Panc1 (cell line): ENCODE data around the gene MGAT5B. TPM values are rescaled to one million over a fixed set of nuclear protein-coding genes. Genes with fewer than 3 reads are reported as not detected.

Source experiments
- ATAC-seq: fragments of 200-7000 bp; cut with Tn5 transposase; 2 replicates; pipeline ENCODE4 v1.9.1; 2020; ENCODE audit warnings: mild to moderate bottlenecking, moderate library complexity
- BruUV-seq: library from RNA; stranded (reverse); fragments of 400-500 nt; replicated peaks from 2 replicates; lab custom pipeline; 2021; lab: Mats Ljungman, UMichigan
- CTCF ChIA-PET: fragments of 300-600 bp; sonication (Branson Sonifier 250); formaldehyde crosslinking; loops from one replicate; lab custom pipeline; 2022; ENCODE audit warnings: antibody characterized with exemption; lab: Charles Lee
- POLR2A ChIA-PET: fragments of 300-600 bp; sonication (Branson Sonifier 250); formaldehyde crosslinking; loops from one replicate; lab custom pipeline; 2022; ENCODE audit warnings: antibody characterized with exemption; lab: Charles Lee
- DNase-seq: peaks from one replicate; pipeline ENCODE4 v3.0.0-alpha.2; 2010; ENCODE audit warnings: low read depth, low spot score
- H3K27ac ChIP-seq: 2 replicates; pipeline ENCODE4 v1.5.1; 2011; ENCODE audit warnings: mild to moderate bottlenecking, low read length, inconsistent platforms
- H3K27me3 ChIP-seq: fragments of 200-500 bp; sonication (Bioruptor generic); 2 replicates; pipeline ENCODE4 v1.6.0; 2014; ENCODE audit warnings: low read length, inconsistent platforms; ENCODE audit not compliant: control insufficient read depth, insufficient read depth
- H3K36me3 ChIP-seq: fragments of 200-500 bp; sonication (Bioruptor generic); 2 replicates; pipeline ENCODE4 v1.5.1; 2014; ENCODE audit warnings: inconsistent platforms, mild to moderate bottlenecking, low read length, moderate library complexity; ENCODE audit not compliant: control insufficient read depth, insufficient read depth
- H3K4me1 ChIP-seq: 2 replicates; pipeline ENCODE4 v1.5.1; 2011; ENCODE audit warnings: inconsistent platforms, mild to moderate bottlenecking, low read length, moderate library complexity; ENCODE audit not compliant: control insufficient read depth, insufficient read depth
- H3K4me3 ChIP-seq, 2 experiments: 2 replicates each; pipeline ENCODE4 v1.5.1; 2011 to 2012; ENCODE audit warnings: low read depth in 2 of 2, low read length in 2 of 2, mild to moderate bottlenecking in 2 of 2, inconsistent platforms in 1 of 2, moderate library complexity in 1 of 2
- H3K9me3 ChIP-seq: fragments of 200-500 bp; sonication (Bioruptor generic); 2 replicates; pipeline ENCODE4 v1.5.1; 2014; ENCODE audit warnings: low read depth, mild to moderate bottlenecking, inconsistent platforms, low read length, moderate library complexity; ENCODE audit not compliant: control insufficient read depth, insufficient read depth
- POLR2AphosphoS5 ChIP-seq: IDR thresholded peaks from 2 replicates; pipeline ENCODE4 v1.6.1; 2012; ENCODE audit warnings: mild to moderate bottlenecking, low read depth, low read length, moderate library complexity
- REST ChIP-seq, 2 experiments: IDR thresholded peaks; 2 replicates each; pipeline ENCODE4 v1.6.1; 2011 to 2012; ENCODE audit warnings: low read depth in 2 of 2, control low read depth in 1 of 2, low read length in 1 of 2, mild to moderate bottlenecking in 1 of 2, moderate library complexity in 1 of 2; ENCODE audit not compliant: insufficient read depth in 1 of 2
- SIN3A ChIP-seq: IDR thresholded peaks from 2 replicates; pipeline ENCODE4 v1.6.1; 2012; ENCODE audit warnings: low read depth, mild to moderate bottlenecking, low read length, moderate library complexity, borderline replicate concordance; ENCODE audit not compliant: insufficient read depth
- TCF7L2 ChIP-seq: IDR thresholded peaks from 2 replicates; pipeline ENCODE4 v1.6.1; 2011; ENCODE audit warnings: mild to moderate bottlenecking, low read depth, low read length, inconsistent platforms
- in situ Hi-C: cut with HindIII; loops from 2 replicates; pipeline ENCODE4 v1.10.0; 2016; ENCODE audit warnings: low sequenced_read_pairs, low pct_unique_long_range_greater_than_20kb
- intact Hi-C: fragments of 100-400 bp; cut with micrococcal nuclease; formaldehyde crosslinking; loops from one replicate; pipeline ENCODE4 v1.10.0; 2022; ENCODE audit not compliant: unreplicated experiment
- total RNA-seq: library from RNA; stranded (reverse); gene quantifications from one replicate; pipeline ENCODE4 v1.2.1, GENCODE V29; 2021; ENCODE audit not compliant: unreplicated experiment
- TF ChIP-seq, protein P1 (sequence below): fragments of 450-650 bp; IDR thresholded peaks from 2 replicates; pipeline ENCODE4 v1.5.1; 2017; ENCODE audit warnings: mild to moderate bottlenecking

The MGAT5B gene
- total RNA-seq, 1 experiment from 2014 or later = 34.9 TPM

- no peak for ATAC-seq
- TF ChIP-seq POLR2AphosphoS5 = no peak
- TF ChIP-seq REST (IDR thresholded peaks at IDR 0.05; ENCODE audit: insufficient read depth in 1 of 2, low read depth in 2 of 2, low read length in 1 of 2) = no peak
- no peak for TF ChIP-seq SIN3A
- no peak for TF ChIP-seq TCF7L2
- TF ChIP-seq, protein P1, sequence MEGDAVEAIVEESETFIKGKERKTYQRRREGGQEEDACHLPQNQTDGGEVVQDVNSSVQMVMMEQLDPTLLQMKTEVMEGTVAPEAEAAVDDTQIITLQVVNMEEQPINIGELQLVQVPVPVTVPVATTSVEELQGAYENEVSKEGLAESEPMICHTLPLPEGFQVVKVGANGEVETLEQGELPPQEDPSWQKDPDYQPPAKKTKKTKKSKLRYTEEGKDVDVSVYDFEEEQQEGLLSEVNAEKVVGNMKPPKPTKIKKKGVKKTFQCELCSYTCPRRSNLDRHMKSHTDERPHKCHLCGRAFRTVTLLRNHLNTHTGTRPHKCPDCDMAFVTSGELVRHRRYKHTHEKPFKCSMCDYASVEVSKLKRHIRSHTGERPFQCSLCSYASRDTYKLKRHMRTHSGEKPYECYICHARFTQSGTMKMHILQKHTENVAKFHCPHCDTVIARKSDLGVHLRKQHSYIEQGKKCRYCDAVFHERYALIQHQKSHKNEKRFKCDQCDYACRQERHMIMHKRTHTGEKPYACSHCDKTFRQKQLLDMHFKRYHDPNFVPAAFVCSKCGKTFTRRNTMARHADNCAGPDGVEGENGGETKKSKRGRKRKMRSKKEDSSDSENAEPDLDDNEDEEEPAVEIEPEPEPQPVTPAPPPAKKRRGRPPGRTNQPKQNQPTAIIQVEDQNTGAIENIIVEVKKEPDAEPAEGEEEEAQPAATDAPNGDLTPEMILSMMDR = no peak
- BruUV-seq = no TSS peak
- intact Hi-C loops = no loop called here
- Histone ChIP-seq H3K9me3 (no peaks in the 10 kb centered on the region), H3K27me3 (no peaks in the 10 kb centered on the region), H3K4me1 (no peaks in the 10 kb centered on the region), H3K36me3 (no peaks in the 10 kb centered on the region), H3K27ac (no peak overlapping the region), H3K4me3 (no peak overlapping the region)
- in situ Hi-C loops = no loop called here
- POLR2A ChIA-PET = no interaction called here
- no peak for DNase-seq
- CTCF ChIA-PET = no interaction called here
Measured at GRCh38 chr17:76989519-76989918, 121.3 kb downstream of the MGAT5B start.

GRCh38 chr17:76992891-76993290, 124.7 kb downstream of the MGAT5B start:
- no peak overlapping the region for H3K27ac ChIP-seq
- H3K9me3 ChIP-seq = no peaks in the 10 kb centered on the region
- ChIA-PET CTCF (no interaction called here), POLR2A (interaction anchor here (0.6 kb wide), 1 partner anchor 12 kb away, joined by 9 read pairs; no protein-coding TSS in a partner anchor)
- in situ Hi-C loops (no loop called here), intact Hi-C loops (no loop called here)
- no peak overlapping the region for H3K4me3 ChIP-seq
- no peak for ATAC-seq
- no peaks in the 10 kb centered on the region for H3K4me1 ChIP-seq
- DNase-seq = no peak
- H3K36me3 ChIP-seq = no peaks in the 10 kb centered on the region
- no peaks in the 10 kb centered on the region for H3K27me3 ChIP-seq
- BruUV-seq = no TSS peak
- TF ChIP-seq, protein P1 = no peak
- no peak for TF ChIP-seq SIN3A
- TF ChIP-seq REST (IDR thresholded peaks at IDR 0.05; ENCODE audit: insufficient read depth in 1 of 2, low read depth in 2 of 2, low read length in 1 of 2) = no peak
- TF ChIP-seq POLR2AphosphoS5 = no peak
- no peak for TF ChIP-seq TCF7L2
